RWPE2 (cell line): ENCODE measurements around the gene ACTL8.

Experiments
- ATAC-seq: fragments of 200-7000 bp; cut with Tn5 transposase; 3 replicates; pipeline ENCODE4 v1.9.1; 2021; ENCODE audit warnings: low read depth
- DNase-seq: peaks from one replicate; pipeline ENCODE4 v3.0.0-alpha.2; 2020; ENCODE audit warnings: low spot score
- H3K27ac ChIP-seq: fragments of 450-650 bp; 2 replicates; pipeline ENCODE4 v1.5.1; 2017; ENCODE audit warnings: mild to moderate bottlenecking; ENCODE audit not compliant: poor library complexity, severe bottlenecking
- H3K27me3 ChIP-seq: fragments of 250-450 bp; sonication (Bioruptor Pico); 2 replicates; pipeline ENCODE4 v1.5.1; 2021; ENCODE audit warnings: mild to moderate bottlenecking, moderate library complexity; ENCODE audit not compliant: insufficient read depth, poor library complexity, severe bottlenecking
- H3K36me3 ChIP-seq: fragments of 250-450 bp; sonication (Bioruptor Pico); 2 replicates; pipeline ENCODE4 v1.5.1; 2020; ENCODE audit warnings: low read depth, mild to moderate bottlenecking, moderate library complexity
- H3K4me1 ChIP-seq: fragments of 250-450 bp; sonication (Bioruptor Pico); 2 replicates; pipeline ENCODE4 v1.5.1; 2021; ENCODE audit warnings: mild to moderate bottlenecking, moderate library complexity; ENCODE audit not compliant: insufficient read depth, poor library complexity, severe bottlenecking
- H3K4me3 ChIP-seq: fragments of 250-450 bp; sonication (Bioruptor Pico); 2 replicates; pipeline ENCODE4 v1.5.1; 2021; ENCODE audit warnings: mild to moderate bottlenecking, moderate library complexity; ENCODE audit not compliant: severe bottlenecking
- H3K9me3 ChIP-seq: fragments of 250-450 bp; sonication (Bioruptor Pico); 2 replicates; pipeline ENCODE4 v1.5.1; 2021; ENCODE audit warnings: mild to moderate bottlenecking, moderate library complexity; ENCODE audit not compliant: severe bottlenecking
- CTCF ChIP-seq: fragments of 450-650 bp; IDR thresholded peaks from one replicate; pipeline ENCODE4 v1.5.1; 2017; ENCODE audit warnings: mild to moderate bottlenecking, moderate library complexity; ENCODE audit not compliant: poor library complexity, severe bottlenecking

ACTL8 gene

GRCh38 chr1:17847111-17847510 lies 92.0 kb downstream of the ACTL8 start:
- H3K36me3 ChIP-seq, result no peaks in the 10 kb centered on the region
- H3K4me3 ChIP-seq, result no peak overlapping the region
- no peak overlapping the region for H3K27ac ChIP-seq
- no peaks in the 10 kb centered on the region for H3K4me1 ChIP-seq
- DNase-seq (no peak), ATAC-seq (no peak)
- no peaks in the 10 kb centered on the region for H3K9me3 ChIP-seq
- H3K27me3 ChIP-seq, result no peaks in the 10 kb centered on the region
- TF ChIP-seq CTCF, result no peak

GRCh38 chr1:17849216-17849615 lies 94.1 kb downstream of the ACTL8 start:
- H3K4me1 ChIP-seq, result peaks cover 7% of the 10 kb centered on the region
- no peaks in the 10 kb centered on the region for H3K36me3 ChIP-seq
- 0 out of 3 replicates have a peak, but pooled peaks have one; percentile 31 for ATAC-seq
- H3K4me3 ChIP-seq, result no peak overlapping the region
- no peaks in the 10 kb centered on the region for H3K9me3 ChIP-seq
- peak; percentile 30 for TF ChIP-seq CTCF
- DNase-seq, result no peak
- no peaks in the 10 kb centered on the region for H3K27me3 ChIP-seq
- H3K27ac ChIP-seq, result no peak overlapping the region

GRCh38 chr1:17851056-17851455 lies 95.9 kb downstream of the ACTL8 start:
- Histone ChIP-seq H3K36me3 (no peaks in the 10 kb centered on the region), H3K27me3 (no peaks in the 10 kb centered on the region), H3K4me1 (peaks cover 7% of the 10 kb centered on the region), H3K4me3 (no peak overlapping the region), H3K27ac (no peak overlapping the region), H3K9me3 (no peaks in the 10 kb centered on the region)
- no peak for TF ChIP-seq CTCF
- ATAC-seq, result no peak
- no peak for DNase-seq

GRCh38 chr1:17852383-17852782 lies 97.2 kb downstream of the ACTL8 start:
- Histone ChIP-seq H3K4me3 (no peak overlapping the region), H3K27ac (no peak overlapping the region), H3K4me1 (peaks cover 7% of the 10 kb centered on the region), H3K9me3 (no peaks in the 10 kb centered on the region), H3K36me3 (no peaks in the 10 kb centered on the region), H3K27me3 (no peaks in the 10 kb centered on the region)
- DNase-seq (no peak), ATAC-seq (no peak)
- TF ChIP-seq CTCF, result no peak

GRCh38 chr1:17853241-17853935 lies 98.3 kb downstream of the ACTL8 start:
- Histone ChIP-seq H3K4me1 (peaks cover 7% of the 10 kb centered on the region), H3K27me3 (no peaks in the 10 kb centered on the region), H3K9me3 (no peaks in the 10 kb centered on the region), H3K36me3 (no peaks in the 10 kb centered on the region), H3K27ac (no peak overlapping the region), H3K4me3 (no peak overlapping the region)
- no peak for TF ChIP-seq CTCF
- DNase-seq, result no peak
- ATAC-seq, result 0 out of 3 replicates have a peak, but pooled peaks have one; percentile 25
